ENCODE data around the gene TIMM10. TPM values are rescaled to one million over a fixed set of nuclear protein-coding genes. Genes with fewer than 3 reads are reported as not detected.

The TIMM10 gene
- total RNA-seq, 1 experiment from 2014 or later, result 233 TPM

- H3K27ac ChIP-seq (ENCODE audit: low read length), result no peak overlapping the region
- BruUV-seq (replicated peaks), result no TSS peak
- TF ChIP-seq EZH2 (IDR thresholded peaks at IDR 0.05; ENCODE audit: low read length, unreplicated experiment) (no peak), EZH2phosphoT487 (IDR thresholded peaks at IDR 0.05; ENCODE audit: borderline replicate concordance, low read length) (no peak)
- TF ChIP-seq, protein P1, sequence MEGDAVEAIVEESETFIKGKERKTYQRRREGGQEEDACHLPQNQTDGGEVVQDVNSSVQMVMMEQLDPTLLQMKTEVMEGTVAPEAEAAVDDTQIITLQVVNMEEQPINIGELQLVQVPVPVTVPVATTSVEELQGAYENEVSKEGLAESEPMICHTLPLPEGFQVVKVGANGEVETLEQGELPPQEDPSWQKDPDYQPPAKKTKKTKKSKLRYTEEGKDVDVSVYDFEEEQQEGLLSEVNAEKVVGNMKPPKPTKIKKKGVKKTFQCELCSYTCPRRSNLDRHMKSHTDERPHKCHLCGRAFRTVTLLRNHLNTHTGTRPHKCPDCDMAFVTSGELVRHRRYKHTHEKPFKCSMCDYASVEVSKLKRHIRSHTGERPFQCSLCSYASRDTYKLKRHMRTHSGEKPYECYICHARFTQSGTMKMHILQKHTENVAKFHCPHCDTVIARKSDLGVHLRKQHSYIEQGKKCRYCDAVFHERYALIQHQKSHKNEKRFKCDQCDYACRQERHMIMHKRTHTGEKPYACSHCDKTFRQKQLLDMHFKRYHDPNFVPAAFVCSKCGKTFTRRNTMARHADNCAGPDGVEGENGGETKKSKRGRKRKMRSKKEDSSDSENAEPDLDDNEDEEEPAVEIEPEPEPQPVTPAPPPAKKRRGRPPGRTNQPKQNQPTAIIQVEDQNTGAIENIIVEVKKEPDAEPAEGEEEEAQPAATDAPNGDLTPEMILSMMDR (conservative IDR thresholded peaks at IDR 0.05; ENCODE audit: low read depth, low read length), result no peak
- no peaks in the 10 kb centered on the region; the same call in 1 of the 2 replicates for H3K36me3 ChIP-seq (ENCODE audit: low read depth, low read length)
- DNase-seq (peak; percentile 23), ATAC-seq (peak; percentile 25; the same call in 1 of the 2 replicates)
- H4K20me1 ChIP-seq (ENCODE audit: low read length), result no peaks in the 10 kb centered on the region
- intact Hi-C loops (cut with micrococcal nuclease), result no loop called here
- H3K27me3 ChIP-seq (ENCODE audit: low read length), result no peaks in the 10 kb centered on the region
- H2AFZ ChIP-seq (ENCODE audit: low read length), result no peak overlapping the region
- no peaks in the 10 kb centered on the region for H3K9me3 ChIP-seq (ENCODE audit: low read length)
- H3F3A ChIP-seq (ENCODE audit: low read length, unreplicated experiment), result no peaks in the 10 kb centered on the region
- no peaks in the 10 kb centered on the region for H3K79me2 ChIP-seq (ENCODE audit: low read length)
- H3K4me1 ChIP-seq (ENCODE audit: insufficient read depth, low read length), result no peaks in the 10 kb centered on the region
- ChIA-PET CTCF (no interaction called here), POLR2A (ENCODE audit: unreplicated experiment) (no interaction called here)
- no peak overlapping the region for H3K9ac ChIP-seq (ENCODE audit: low read length)
- H3K4me2 ChIP-seq (ENCODE audit: low read length), result no peak overlapping the region
- no peaks in the 10 kb centered on the region for H3K9me2 ChIP-seq (replicated peaks; ENCODE audit: low read length)
- H3K4me3 ChIP-seq (ENCODE audit: low read length), result no peak overlapping the region
Measured at GRCh38 chr11:57490456-57491248, 39.9 kb downstream of the TIMM10 start.

GRCh38 chr11:57487920-57488659, 42.5 kb downstream of the TIMM10 start:
- H3K9me2 ChIP-seq (replicated peaks; ENCODE audit: low read length), result no peaks in the 10 kb centered on the region
- no peak overlapping the region for H2AFZ ChIP-seq (ENCODE audit: low read length)
- DNase-seq (no peak), ATAC-seq (no peak)
- no peak overlapping the region for H3K4me2 ChIP-seq (ENCODE audit: low read length)
- H4K20me1 ChIP-seq (ENCODE audit: low read length), result no peaks in the 10 kb centered on the region
- ChIA-PET POLR2A (ENCODE audit: unreplicated experiment) (no interaction called here), CTCF (no interaction called here)
- no peaks in the 10 kb centered on the region for H3K79me2 ChIP-seq (ENCODE audit: low read length)
- H3F3A ChIP-seq (ENCODE audit: low read length, unreplicated experiment), result no peaks in the 10 kb centered on the region
- intact Hi-C loops (cut with micrococcal nuclease), result loop anchor here (10.0 kb wide), 1 partner anchor 143 kb away; no protein-coding TSS in a partner anchor
- no peaks in the 10 kb centered on the region for H3K9me3 ChIP-seq (ENCODE audit: low read length)
- no TSS peak for BruUV-seq (replicated peaks)
- H3K27ac ChIP-seq (ENCODE audit: low read length), result no peak overlapping the region
- H3K27me3 ChIP-seq (ENCODE audit: low read length), result no peaks in the 10 kb centered on the region
- H3K4me1 ChIP-seq (ENCODE audit: insufficient read depth, low read length), result no peaks in the 10 kb centered on the region
- H3K4me3 ChIP-seq (ENCODE audit: low read length), result no peak overlapping the region
- no peak overlapping the region for H3K9ac ChIP-seq (ENCODE audit: low read length)
- no peak for TF ChIP-seq EZH2phosphoT487 (IDR thresholded peaks at IDR 0.05; ENCODE audit: borderline replicate concordance, low read length)
- TF ChIP-seq, protein P1 (conservative IDR thresholded peaks at IDR 0.05; ENCODE audit: low read depth, low read length), result no peak
- no peaks in the 10 kb centered on the region; the same call in 1 of the 2 replicates for H3K36me3 ChIP-seq (ENCODE audit: low read depth, low read length)

Measured in PC-3 (cell line).